Astrocyte of the cerebellum (primary cell): ENCODE results near the gene GRIN2A.
A peak's percentile ranks its signal among the peaks of the same experiment; 100 is the strongest.

Experiments used
- DNase-seq: peaks from one replicate; pipeline ENCODE4 v3.0.0-alpha.2; 2011; ENCODE audit warnings: low read depth
- H3K4me3 ChIP-seq: 2 replicates; pipeline ENCODE4 v1.5.1; 2011; ENCODE audit warnings: mild to moderate bottlenecking, low read depth, low read length, moderate library complexity
- in situ Hi-C: cut with HindIII; loops from 2 replicates; pipeline ENCODE4 v1.10.0; 2017; ENCODE audit warnings: low sequenced_read_pairs
- TF ChIP-seq, protein P1 (sequence below): IDR thresholded peaks from 2 replicates; pipeline ENCODE4 v1.5.1; 2012; ENCODE audit warnings: low read length, low read depth, moderate library complexity, mild to moderate bottlenecking; ENCODE audit errors: missing control alignments

Gene GRIN2A

DNA sequence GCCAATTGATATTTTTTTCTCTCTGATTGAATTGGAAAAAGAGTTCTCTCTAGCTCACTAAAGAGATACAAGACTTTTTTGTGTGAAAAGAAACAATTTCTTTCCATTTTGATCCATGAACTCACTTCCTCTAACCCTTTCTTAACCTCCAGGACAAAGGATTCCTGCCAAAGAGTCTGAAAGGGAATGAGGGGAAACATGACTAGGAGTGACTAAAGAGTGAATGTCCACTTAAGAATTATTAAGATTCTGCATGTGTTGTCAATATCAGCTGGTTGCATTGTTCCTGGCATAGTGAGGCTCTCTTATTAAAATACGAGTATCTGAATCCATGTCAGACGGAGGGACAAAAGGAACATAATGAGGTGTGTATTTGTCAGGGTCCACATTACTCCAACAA is 344.7 kb downstream of the GRIN2A start:
- H3K4me3 ChIP-seq: no peak overlapping the region
- TF ChIP-seq, protein P1, sequence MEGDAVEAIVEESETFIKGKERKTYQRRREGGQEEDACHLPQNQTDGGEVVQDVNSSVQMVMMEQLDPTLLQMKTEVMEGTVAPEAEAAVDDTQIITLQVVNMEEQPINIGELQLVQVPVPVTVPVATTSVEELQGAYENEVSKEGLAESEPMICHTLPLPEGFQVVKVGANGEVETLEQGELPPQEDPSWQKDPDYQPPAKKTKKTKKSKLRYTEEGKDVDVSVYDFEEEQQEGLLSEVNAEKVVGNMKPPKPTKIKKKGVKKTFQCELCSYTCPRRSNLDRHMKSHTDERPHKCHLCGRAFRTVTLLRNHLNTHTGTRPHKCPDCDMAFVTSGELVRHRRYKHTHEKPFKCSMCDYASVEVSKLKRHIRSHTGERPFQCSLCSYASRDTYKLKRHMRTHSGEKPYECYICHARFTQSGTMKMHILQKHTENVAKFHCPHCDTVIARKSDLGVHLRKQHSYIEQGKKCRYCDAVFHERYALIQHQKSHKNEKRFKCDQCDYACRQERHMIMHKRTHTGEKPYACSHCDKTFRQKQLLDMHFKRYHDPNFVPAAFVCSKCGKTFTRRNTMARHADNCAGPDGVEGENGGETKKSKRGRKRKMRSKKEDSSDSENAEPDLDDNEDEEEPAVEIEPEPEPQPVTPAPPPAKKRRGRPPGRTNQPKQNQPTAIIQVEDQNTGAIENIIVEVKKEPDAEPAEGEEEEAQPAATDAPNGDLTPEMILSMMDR: no peak
- in situ Hi-C loops: no loop called here
- DNase-seq: no peak

DNA sequence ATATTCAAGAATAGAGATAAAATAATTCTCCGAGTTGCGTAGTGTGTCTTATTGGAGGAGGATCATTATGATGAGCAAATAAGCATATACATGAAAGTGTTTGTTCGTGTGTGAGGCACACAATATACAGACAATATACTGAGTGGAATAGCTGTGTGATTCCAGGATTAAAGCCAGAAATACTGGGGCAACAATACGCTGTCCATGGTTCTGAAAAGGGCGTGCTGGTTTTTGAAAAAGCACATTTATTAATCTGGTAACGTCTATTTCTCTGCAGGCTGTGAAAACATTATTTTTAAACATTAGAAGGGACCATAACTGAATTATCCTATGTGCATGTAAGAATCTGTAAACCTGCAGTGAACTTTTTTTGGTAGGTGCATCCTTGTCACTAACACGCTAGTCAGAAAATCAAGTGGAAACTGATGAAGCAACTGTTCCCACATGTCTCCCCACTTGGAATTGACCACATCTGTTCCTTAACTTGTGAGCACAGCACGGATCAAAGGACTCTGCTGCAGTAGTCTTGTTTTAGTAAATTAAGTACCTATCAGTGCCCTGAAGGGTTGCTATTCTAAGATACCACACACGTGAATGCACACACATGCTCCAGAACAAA is 346.0 kb downstream of the GRIN2A start:
- H3K4me3 ChIP-seq: no peak overlapping the region
- in situ Hi-C loops: no loop called here
- TF ChIP-seq, protein P1: no peak
- DNase-seq: peak; percentile 32

DNA sequence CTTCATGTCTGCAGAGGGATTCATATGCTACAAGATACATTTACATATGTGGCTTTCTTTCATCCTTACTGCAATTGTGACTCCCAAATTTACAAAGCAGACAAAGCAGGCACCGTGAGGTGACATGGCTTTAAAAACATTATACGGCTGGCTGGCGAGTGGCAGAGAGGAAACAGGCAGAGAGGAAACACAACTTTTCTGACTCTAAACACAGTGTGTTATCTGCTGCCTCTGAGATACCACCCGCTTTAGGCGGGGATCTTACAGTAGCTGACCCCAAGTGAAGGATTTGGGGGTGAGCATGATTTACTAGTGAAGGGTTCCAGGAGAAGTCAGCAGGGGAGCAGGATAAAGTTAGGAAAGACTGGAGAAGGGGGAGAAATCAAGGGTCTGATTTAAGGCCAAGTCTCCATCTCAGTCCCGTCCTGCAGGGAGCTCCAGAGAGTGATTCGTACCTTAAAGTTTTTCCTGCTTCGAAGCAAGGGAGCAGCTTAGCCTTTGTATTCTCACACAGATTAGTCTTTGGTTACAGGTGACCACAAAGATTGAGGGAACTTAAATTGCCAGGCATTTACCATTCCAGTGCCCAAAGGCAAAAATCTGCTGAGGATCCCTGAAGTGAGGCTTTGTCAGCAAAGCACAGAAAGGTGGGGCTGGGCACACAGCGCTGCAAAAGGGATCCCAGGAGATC is 355.0 kb downstream of the GRIN2A start:
- no peak for DNase-seq
- TF ChIP-seq, protein P1: no peak
- H3K4me3 ChIP-seq: no peak overlapping the region
- in situ Hi-C loops: no loop called here

DNA sequence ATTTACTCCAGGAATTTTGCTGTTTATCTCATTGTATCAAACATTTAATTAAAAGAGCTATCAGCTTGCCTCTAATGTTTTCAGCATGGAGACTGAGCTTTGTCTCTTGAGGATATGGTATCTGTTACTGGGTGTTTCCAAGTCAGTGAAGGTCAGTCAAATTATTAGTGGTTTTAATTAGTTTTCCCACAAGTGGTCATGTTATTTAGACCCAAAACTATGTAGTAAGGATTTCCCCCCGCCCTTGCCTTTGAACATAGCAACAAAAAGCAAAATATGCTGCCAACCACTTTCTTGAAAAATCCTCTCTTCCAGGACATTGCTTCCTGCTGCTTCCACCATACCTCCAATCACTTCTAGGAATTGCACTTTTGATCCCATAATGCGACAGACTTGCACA is 355.6 kb downstream of the GRIN2A start:
- no peak overlapping the region for H3K4me3 ChIP-seq
- in situ Hi-C loops: no loop called here
- no peak for DNase-seq
- TF ChIP-seq, protein P1: no peak

- in situ Hi-C loops: no loop called here
- DNase-seq: no peak
- H3K4me3 ChIP-seq: no peak overlapping the region
- TF ChIP-seq, protein P1: no peak
These were observed 357.8 kb downstream of the GRIN2A start for GRCh38 chr16:9824200-9825068.

DNA sequence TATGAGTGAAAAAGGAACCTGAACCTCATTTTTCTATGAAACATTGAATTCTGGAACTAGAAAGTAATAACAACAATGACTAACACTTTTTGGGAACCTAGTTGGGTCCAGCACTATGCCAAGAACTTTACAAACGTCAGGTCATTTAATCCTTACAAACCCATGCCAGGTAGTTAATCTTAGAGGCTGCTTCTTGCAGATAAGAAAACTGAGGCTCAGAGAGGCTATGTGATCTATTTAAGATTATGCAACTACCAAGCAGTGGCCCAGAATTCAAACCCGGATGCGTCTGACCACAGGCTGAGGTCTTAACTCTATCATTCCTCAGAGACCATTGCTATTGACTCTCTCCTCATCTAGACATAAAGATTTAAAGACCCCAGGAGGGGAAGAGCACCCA is 358.7 kb downstream of the GRIN2A start:
- in situ Hi-C loops: no loop called here
- DNase-seq: no peak
- H3K4me3 ChIP-seq: no peak overlapping the region
- TF ChIP-seq, protein P1: no peak
